Trophoblast cell (in vitro differentiated cells and primary cell): Measurements from ENCODE around the gene NDUFAF5.

Experiments
- DNase-seq, 2 donors: peaks; one replicate each; pipeline ENCODE4 v3.0.0-alpha.2; 2016
- H2AFZ ChIP-seq: 2 replicates; pipeline ENCODE4 v1.6.1; 2013; ENCODE audit warnings: low read length, moderate library complexity, mild to moderate bottlenecking; ENCODE audit not compliant: insufficient read depth, poor library complexity
- H2AK5ac ChIP-seq: 2 replicates; pipeline ENCODE4 v1.6.1; 2013; ENCODE audit warnings: mild to moderate bottlenecking, low read length
- H2BK120ac ChIP-seq: 2 replicates; pipeline ENCODE4 v1.6.1; 2013; ENCODE audit warnings: low read length, mild to moderate bottlenecking, moderate library complexity; ENCODE audit not compliant: insufficient read depth, poor library complexity
- H2BK12ac ChIP-seq: 2 replicates; pipeline ENCODE4 v1.6.1; 2013; ENCODE audit warnings: mild to moderate bottlenecking, low read length, moderate library complexity
- H2BK5ac ChIP-seq: 2 replicates; pipeline ENCODE4 v1.6.1; 2013; ENCODE audit warnings: low read length, low read depth, moderate library complexity, mild to moderate bottlenecking; ENCODE audit not compliant: poor library complexity
- H3K14ac ChIP-seq: 2 replicates; pipeline ENCODE4 v1.6.1; 2013; ENCODE audit warnings: mild to moderate bottlenecking, low read length
- H3K18ac ChIP-seq: 2 replicates; pipeline ENCODE4 v1.6.1; 2013; ENCODE audit warnings: mild to moderate bottlenecking, low read length
- H3K23ac ChIP-seq: 2 replicates; pipeline ENCODE4 v1.6.1; 2013; ENCODE audit warnings: low read length
- H3K27ac ChIP-seq: 2 replicates; pipeline ENCODE4 v1.5.1; 2013; ENCODE audit warnings: low read depth, mild to moderate bottlenecking, inconsistent platforms, low read length, moderate library complexity
- H3K27me3 ChIP-seq: 2 replicates; pipeline ENCODE4 v1.6.1; 2013; ENCODE audit warnings: inconsistent platforms, mild to moderate bottlenecking, low read length, moderate library complexity; ENCODE audit not compliant: insufficient read depth
- H3K36me3 ChIP-seq, 2 experiments: 1 replicate in 1 of 2; 2 replicates in 1 of 2; pipeline ENCODE4 v1.6.1; 2013; ENCODE audit warnings: low read length in 2 of 2, mild to moderate bottlenecking in 2 of 2, moderate library complexity in 1 of 2; ENCODE audit not compliant: insufficient read depth in 2 of 2, control insufficient read depth in 1 of 2
- H3K4ac ChIP-seq: 2 replicates; pipeline ENCODE4 v1.6.1; 2013; ENCODE audit warnings: low read depth, mild to moderate bottlenecking, low read length, moderate library complexity
- H3K4me1 ChIP-seq, 2 experiments: 1 replicate in 1 of 2; 2 replicates in 1 of 2; pipeline ENCODE4 v1.6.1; 2013; ENCODE audit warnings: low read length in 2 of 2, mild to moderate bottlenecking in 2 of 2, moderate library complexity in 1 of 2; ENCODE audit not compliant: insufficient read depth in 2 of 2, control insufficient read depth in 1 of 2
- H3K4me2 ChIP-seq: 2 replicates; pipeline ENCODE4 v1.6.1; 2013; ENCODE audit warnings: inconsistent platforms, mild to moderate bottlenecking, low read length, moderate library complexity
- H3K4me3 ChIP-seq: 2 replicates; pipeline ENCODE4 v1.5.1; 2013; ENCODE audit warnings: mild to moderate bottlenecking, low read depth, low read length, inconsistent platforms
- H3K79me1 ChIP-seq: one replicate; pipeline ENCODE4 v1.6.1; 2013; ENCODE audit warnings: low read length
- H3K79me2 ChIP-seq: 2 replicates; pipeline ENCODE4 v1.6.1; 2013; ENCODE audit warnings: low read length, mild to moderate bottlenecking; ENCODE audit not compliant: control insufficient read depth, insufficient read depth, poor library complexity
- H3K9ac ChIP-seq: 2 replicates; pipeline ENCODE4 v1.6.1; 2013; ENCODE audit warnings: mild to moderate bottlenecking, low read length
- H3K9me3 ChIP-seq: 2 replicates; pipeline ENCODE4 v1.6.1; 2013; ENCODE audit warnings: low read depth, mild to moderate bottlenecking, control low read depth, inconsistent platforms, low read length; ENCODE audit not compliant: insufficient read depth
- H4K12ac ChIP-seq: 2 replicates; pipeline ENCODE4 v1.6.1; 2013; ENCODE audit warnings: low read depth, mild to moderate bottlenecking, low read length, moderate library complexity
- H4K8ac ChIP-seq: 2 replicates; pipeline ENCODE4 v1.6.1; 2013; ENCODE audit warnings: low read depth, mild to moderate bottlenecking, low read length, moderate library complexity
- H4K91ac ChIP-seq: one replicate; pipeline ENCODE4 v1.6.1; 2013; ENCODE audit warnings: low read depth, mild to moderate bottlenecking, low read length, moderate library complexity
- WGBS: extraction: QIAGEN DNeasy Blood & Tissue Kit; methylation state at CpG from one replicate; pipeline ENCODE4 v1.1.7; 2013; ENCODE audit warnings: missing lambda C conversion rate; ENCODE audit not compliant: insufficient read length, insufficient coverage; ENCODE audit errors: extremely low coverage; 5-methylcytosine and 5-hydroxymethylcytosine counted together

NDUFAF5 gene

GRCh38 chr20:13770141-13770540, 14.7 kb upstream of the NDUFAF5 start:
- H2AK5ac ChIP-seq: no peak overlapping the region
- H3K9me3 ChIP-seq: no peaks in the 10 kb centered on the region
- no peak overlapping the region for H3K4ac ChIP-seq
- no peak overlapping the region for H3K18ac ChIP-seq
- H4K8ac ChIP-seq: no peak overlapping the region
- H2BK12ac ChIP-seq: no peak overlapping the region
- H3K4me2 ChIP-seq: no peak overlapping the region
- no peak overlapping the region for H4K91ac ChIP-seq
- peak overlapping the region; percentile 21 for H2BK5ac ChIP-seq
- H3K27ac ChIP-seq: no peak overlapping the region
- no peaks in the 10 kb centered on the region for H3K4me1 ChIP-seq
- H2AFZ ChIP-seq: no peak overlapping the region
- no peak overlapping the region for H3K23ac ChIP-seq
- no peak overlapping the region for H2BK120ac ChIP-seq
- no peak overlapping the region for H3K9ac ChIP-seq
- no peaks in the 10 kb centered on the region for H3K79me1 ChIP-seq
- H3K27me3 ChIP-seq: no peaks in the 10 kb centered on the region
- no peak overlapping the region for H3K14ac ChIP-seq
- no CpG with 5 or more reads among the region's 5 CpGs for WGBS
- H3K36me3 ChIP-seq: peaks cover 15 to 19% of the 10 kb centered on the region in 2 experiments
- peak; percentile 67 to 89 for DNase-seq
- no peak overlapping the region for H3K4me3 ChIP-seq
- H3K79me2 ChIP-seq: no peaks in the 10 kb centered on the region
- no peak overlapping the region for H4K12ac ChIP-seq

- no CpG with 5 or more reads among the region's 4 CpGs for WGBS
- no peaks in the 10 kb centered on the region for H3K9me3 ChIP-seq
- H2BK5ac ChIP-seq: no peak overlapping the region
- H3K4ac ChIP-seq: no peak overlapping the region
- no peak overlapping the region for H3K14ac ChIP-seq
- no peak overlapping the region for H3K4me2 ChIP-seq
- no peaks in the 10 kb centered on the region for H3K79me2 ChIP-seq
- no peak overlapping the region for H4K91ac ChIP-seq
- no peaks in the 10 kb centered on the region for H3K27me3 ChIP-seq
- H3K4me1 ChIP-seq: no peaks in the 10 kb centered on the region
- no peak overlapping the region for H4K8ac ChIP-seq
- H2AFZ ChIP-seq: no peak overlapping the region
- H3K23ac ChIP-seq: no peak overlapping the region
- no peak overlapping the region for H2BK120ac ChIP-seq
- H4K12ac ChIP-seq: no peak overlapping the region
- no peaks in the 10 kb centered on the region for H3K79me1 ChIP-seq
- H3K4me3 ChIP-seq: no peak overlapping the region
- H2AK5ac ChIP-seq: no peak overlapping the region
- H3K36me3 ChIP-seq: peaks cover 18 to 19% of the 10 kb centered on the region in 2 experiments
- no peak overlapping the region for H3K27ac ChIP-seq
- no peak overlapping the region for H2BK12ac ChIP-seq
- no peak overlapping the region for H3K9ac ChIP-seq
- peak in 1 of 2 donors; percentile 74 for DNase-seq
- no peak overlapping the region for H3K18ac ChIP-seq
Measured at GRCh38 chr20:13771853-13772453, 12.9 kb upstream of the NDUFAF5 start.

GRCh38 chr20:13772529-13772928, 12.3 kb upstream of the NDUFAF5 start:
- no peak overlapping the region for H3K14ac ChIP-seq
- no peak overlapping the region for H3K18ac ChIP-seq
- H2BK120ac ChIP-seq: no peak overlapping the region
- no peaks in the 10 kb centered on the region for H3K27me3 ChIP-seq
- no peak overlapping the region for H4K91ac ChIP-seq
- H2AK5ac ChIP-seq: no peak overlapping the region
- no peaks in the 10 kb centered on the region for H3K79me1 ChIP-seq
- no peaks in the 10 kb centered on the region for H3K4me1 ChIP-seq
- no peaks in the 10 kb centered on the region for H3K79me2 ChIP-seq
- H2AFZ ChIP-seq: no peak overlapping the region
- H3K9ac ChIP-seq: no peak overlapping the region
- H3K23ac ChIP-seq: no peak overlapping the region
- no peak overlapping the region for H4K8ac ChIP-seq
- no CpG with 5 or more reads among the region's 4 CpGs for WGBS
- no peak overlapping the region for H3K4me3 ChIP-seq
- no peak overlapping the region for H4K12ac ChIP-seq
- no peak overlapping the region for H2BK12ac ChIP-seq
- DNase-seq: no peak
- no peaks in the 10 kb centered on the region for H3K9me3 ChIP-seq
- no peak overlapping the region for H2BK5ac ChIP-seq
- no peak overlapping the region for H3K4me2 ChIP-seq
- no peak overlapping the region for H3K4ac ChIP-seq
- no peak overlapping the region for H3K27ac ChIP-seq
- peaks cover 15 to 16% of the 10 kb centered on the region in 2 experiments for H3K36me3 ChIP-seq

- no peaks in the 10 kb centered on the region for H3K9me3 ChIP-seq
- no peak overlapping the region for H2BK5ac ChIP-seq
- no peak overlapping the region for H3K4me2 ChIP-seq
- no peak overlapping the region for H2AFZ ChIP-seq
- 100% methylated on average over 2 of the region's 4 CpGs for WGBS
- no peaks in the 10 kb centered on the region for H3K79me2 ChIP-seq
- no peak overlapping the region for H3K27ac ChIP-seq
- H2AK5ac ChIP-seq: no peak overlapping the region
- no peak overlapping the region for H2BK12ac ChIP-seq
- no peak overlapping the region for H4K91ac ChIP-seq
- H3K4me3 ChIP-seq: no peak overlapping the region
- no peak overlapping the region for H4K12ac ChIP-seq
- no peaks in the 10 kb centered on the region for H3K4me1 ChIP-seq
- no peak for DNase-seq
- no peak overlapping the region for H3K9ac ChIP-seq
- H3K18ac ChIP-seq: no peak overlapping the region
- no peak overlapping the region for H2BK120ac ChIP-seq
- no peaks in the 10 kb centered on the region for H3K27me3 ChIP-seq
- no peaks in the 10 kb centered on the region for H3K79me1 ChIP-seq
- H3K23ac ChIP-seq: no peak overlapping the region
- H3K4ac ChIP-seq: no peak overlapping the region
- H3K14ac ChIP-seq: no peak overlapping the region
- H3K36me3 ChIP-seq: peaks cover 3 to 12% of the 10 kb centered on the region in 2 experiments
- no peak overlapping the region for H4K8ac ChIP-seq
Measured at GRCh38 chr20:13775867-13776266, 9.0 kb upstream of the NDUFAF5 start.
